Endodermal cell (in vitro differentiated cells): ENCODE data around the gene NEB. TPM values are rescaled to one million over a fixed set of nuclear protein-coding genes. Genes with fewer than 3 reads are reported as not detected.

ENCODE experiments used
- DNase-seq: peaks from one replicate; pipeline ENCODE4 v3.0.0-alpha.2; 2017
- H3K27ac ChIP-seq: 2 replicates; pipeline ENCODE4 v1.5.1; 2013; ENCODE audit warnings: mild to moderate bottlenecking, low read depth, low read length, moderate library complexity
- H3K27me3 ChIP-seq: 2 replicates; pipeline ENCODE4 v1.6.1; 2013; ENCODE audit warnings: mild to moderate bottlenecking, low read length, moderate library complexity; ENCODE audit not compliant: insufficient read depth, control insufficient read depth, poor library complexity, severe bottlenecking
- H3K36me3 ChIP-seq: 2 replicates; pipeline ENCODE4 v1.7.0; 2013; ENCODE audit warnings: mild to moderate bottlenecking, low read length, moderate library complexity; ENCODE audit not compliant: control insufficient read depth, insufficient read depth
- H3K4me1 ChIP-seq: one replicate; pipeline ENCODE4 v1.7.0; 2013; ENCODE audit warnings: low read length; ENCODE audit not compliant: control insufficient read depth, insufficient read depth
- H3K4me3 ChIP-seq: 2 replicates; pipeline ENCODE4 v1.5.1; 2013; ENCODE audit warnings: mild to moderate bottlenecking, low read length, moderate library complexity
- H3K9ac ChIP-seq: 2 replicates; pipeline ENCODE4 v1.6.1; 2013; ENCODE audit warnings: mild to moderate bottlenecking, low read length, moderate library complexity; ENCODE audit not compliant: poor library complexity, severe bottlenecking; ENCODE audit errors: extremely low read depth
- H3K9me3 ChIP-seq: 2 replicates; pipeline ENCODE4 v1.6.1; 2013; ENCODE audit warnings: mild to moderate bottlenecking, low read length, moderate library complexity; ENCODE audit not compliant: control insufficient read depth
- H3K27ac Mint-ChIP-seq: 2 replicates; pipeline ENCODE4 v1.8.0; 2020; ENCODE audit warnings: mixed read lengths
- H3K27me3 Mint-ChIP-seq: 2 replicates; pipeline ENCODE4 v1.8.0; 2021; ENCODE audit warnings: mild to moderate bottlenecking, mixed read lengths; ENCODE audit not compliant: insufficient read depth
- H3K36me3 Mint-ChIP-seq: 2 replicates; pipeline ENCODE4 v1.8.0; 2020; ENCODE audit warnings: low read depth, mixed read lengths
- H3K4me1 Mint-ChIP-seq: 2 replicates; pipeline ENCODE4 v1.8.0; 2020; ENCODE audit warnings: mixed read lengths
- H3K4me3 Mint-ChIP-seq: 2 replicates; pipeline ENCODE4 v1.8.0; 2020; ENCODE audit warnings: mild to moderate bottlenecking, moderate library complexity, mixed read lengths
- H3K9me3 Mint-ChIP-seq: 2 replicates; pipeline ENCODE4 v1.8.0; 2020; ENCODE audit warnings: mild to moderate bottlenecking, mixed read lengths
- CTCF ChIP-seq: fragments of 200-600 bp; sonication (generic); conservative IDR thresholded peaks from 2 replicates; pipeline ENCODE4 v1.5.0; 2021; ENCODE audit warnings: antibody characterized with exemption, mild to moderate bottlenecking
- WGBS, 2 experiments: methylation state at CpG; one replicate each; pipeline versions ENCODE4 v1.1.5 to v1.1.7; 2013; ENCODE audit warnings: missing lambda C conversion rate in 2 of 2, mixed read lengths in 1 of 2; ENCODE audit not compliant: insufficient coverage in 1 of 2, insufficient read length in 1 of 2; 5-methylcytosine and 5-hydroxymethylcytosine counted together
- total RNA-seq, 2 donors: library from RNA; stranded (reverse); fragmentation: NEBNext Ultra II Directional in 1 of 2; extraction: Animal tissue kit (Norgen Biotek cat#: 25700) in 1 of 2; gene quantifications; 2 replicates in 1 of 2; 3 replicates in 1 of 2; pipeline ENCODE4 v1.2.1, GENCODE V29; 2021

The NEB gene
- total RNA-seq, 2 donors from 2014 or later: 4.4 to 5.4 TPM

- no peaks in the 10 kb centered on the region for H3K27me3 ChIP-seq
- peaks cover 7% of the 10 kb centered on the region for H3K36me3 Mint-ChIP-seq
- no peak for DNase-seq
- no peak overlapping the region for H3K27ac Mint-ChIP-seq
- no peak overlapping the region for H3K4me3 Mint-ChIP-seq
- TF ChIP-seq CTCF: no peak
- peaks cover 8% of the 10 kb centered on the region for H3K4me1 Mint-ChIP-seq
- H3K27ac ChIP-seq: no peak overlapping the region
- no peaks in the 10 kb centered on the region for H3K36me3 ChIP-seq
- H3K4me1 ChIP-seq: no peaks in the 10 kb centered on the region
- H3K9me3 ChIP-seq: no peaks in the 10 kb centered on the region
- H3K4me3 ChIP-seq: no peak overlapping the region
- no peak overlapping the region for H3K9ac ChIP-seq
- peaks cover 3% of the 10 kb centered on the region for H3K9me3 Mint-ChIP-seq
- no peaks in the 10 kb centered on the region for H3K27me3 Mint-ChIP-seq
- WGBS, 2 experiments: 94 to 97% methylated on average over 5 to 10 of the region's 10 CpGs
Observed at GRCh38 chr2:151765760-151766410, 31.6 kb upstream of the NEB start.

GRCh38 chr2:151762694-151763093 lies 28.4 kb upstream of the NEB start:
- Histone ChIP-seq H3K4me1 (peaks cover 7% of the 10 kb centered on the region), H3K27ac (no peak overlapping the region), H3K9me3 (no peaks in the 10 kb centered on the region), H3K4me3 (no peak overlapping the region), H3K36me3 (no peaks in the 10 kb centered on the region), H3K27me3 (no peaks in the 10 kb centered on the region), H3K9ac (no peak overlapping the region)
- Mint-ChIP-seq H3K27me3 (no peaks in the 10 kb centered on the region), H3K36me3 (no peaks in the 10 kb centered on the region), H3K27ac (no peak overlapping the region), H3K4me3 (no peak overlapping the region), H3K9me3 (no peaks in the 10 kb centered on the region), H3K4me1 (peaks cover 13% of the 10 kb centered on the region)
- no peak for TF ChIP-seq CTCF
- 61 to 65% methylated on average over 3 of the region's 3 CpGs for WGBS, 2 experiments
- no peak for DNase-seq

GRCh38 chr2:151761687-151762086 lies 27.4 kb upstream of the NEB start:
- H3K4me3 Mint-ChIP-seq: no peak overlapping the region
- no peaks in the 10 kb centered on the region for H3K9me3 Mint-ChIP-seq
- Histone ChIP-seq H3K9ac (no peak overlapping the region), H3K4me1 (peaks cover 7% of the 10 kb centered on the region), H3K27me3 (no peaks in the 10 kb centered on the region), H3K9me3 (no peaks in the 10 kb centered on the region), H3K4me3 (no peak overlapping the region), H3K27ac (no peak overlapping the region), H3K36me3 (no peaks in the 10 kb centered on the region)
- DNase-seq: no peak
- H3K27ac Mint-ChIP-seq: no peak overlapping the region
- no peak for TF ChIP-seq CTCF
- peaks cover 13% of the 10 kb centered on the region for H3K4me1 Mint-ChIP-seq
- H3K27me3 Mint-ChIP-seq: no peaks in the 10 kb centered on the region
- no peaks in the 10 kb centered on the region for H3K36me3 Mint-ChIP-seq
